Retinal pigment epithelial cell (primary cell): ENCODE data around the gene ZFYVE28.
A peak's percentile ranks its signal among the peaks of the same experiment; 100 is the strongest.
"Not testable (repeated sequence)": the region's sequence is repeated elsewhere in the genome, so short reads cannot be mapped to it uniquely, and the experiment has no call there.

Experiments used
- DNase-seq: peaks from one replicate; pipeline ENCODE4 v3.0.0-alpha.2; 2010; ENCODE audit warnings: low read depth
- H3K4me3 ChIP-seq: 2 replicates; pipeline ENCODE4 v1.5.1; 2011; ENCODE audit warnings: mild to moderate bottlenecking, low read length, control low read depth, moderate library complexity
- TF ChIP-seq, protein P1 (sequence below): conservative IDR thresholded peaks from 2 replicates; pipeline ENCODE4 v1.5.1; 2011; ENCODE audit warnings: low read depth, low read length, control low read depth, inconsistent platforms

The ZFYVE28 gene

DNA sequence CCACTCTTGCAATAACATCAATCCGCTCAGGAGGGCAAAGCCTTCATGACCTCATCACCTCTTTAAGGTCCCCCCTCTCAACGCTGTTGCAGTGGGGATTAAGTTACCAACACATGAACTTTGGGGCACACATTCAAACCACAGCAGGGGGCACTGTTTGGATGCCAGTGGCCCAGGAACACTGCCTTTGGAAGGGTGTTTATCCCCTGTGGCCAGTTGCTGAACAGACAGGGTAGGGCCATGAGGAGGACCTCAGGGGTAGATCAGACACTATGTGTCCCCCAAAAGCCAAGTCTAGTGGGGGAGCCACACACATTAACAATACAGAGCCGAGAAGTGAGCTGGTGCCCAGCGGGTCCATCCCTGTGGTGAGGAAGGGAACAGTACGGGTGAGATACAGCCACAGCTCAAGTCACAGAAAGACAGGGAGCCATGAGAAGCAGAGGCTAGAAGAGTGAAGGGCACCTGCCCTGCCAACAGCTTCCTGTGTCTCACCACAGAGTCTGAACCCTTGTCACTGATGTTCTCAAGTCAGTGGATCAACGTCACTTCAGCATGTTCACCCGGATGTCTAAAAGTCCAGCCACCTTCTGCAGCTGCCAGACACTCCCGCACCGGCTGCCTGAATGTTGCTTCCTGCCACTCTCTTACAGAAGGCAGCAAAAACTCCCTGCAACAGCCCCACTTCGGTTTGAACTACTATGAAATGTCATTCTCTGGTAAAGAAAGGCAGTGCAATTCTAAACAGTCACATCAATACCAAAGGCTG is 136.7 kb downstream of the ZFYVE28 start:
- DNase-seq = no peak
- TF ChIP-seq, protein P1, sequence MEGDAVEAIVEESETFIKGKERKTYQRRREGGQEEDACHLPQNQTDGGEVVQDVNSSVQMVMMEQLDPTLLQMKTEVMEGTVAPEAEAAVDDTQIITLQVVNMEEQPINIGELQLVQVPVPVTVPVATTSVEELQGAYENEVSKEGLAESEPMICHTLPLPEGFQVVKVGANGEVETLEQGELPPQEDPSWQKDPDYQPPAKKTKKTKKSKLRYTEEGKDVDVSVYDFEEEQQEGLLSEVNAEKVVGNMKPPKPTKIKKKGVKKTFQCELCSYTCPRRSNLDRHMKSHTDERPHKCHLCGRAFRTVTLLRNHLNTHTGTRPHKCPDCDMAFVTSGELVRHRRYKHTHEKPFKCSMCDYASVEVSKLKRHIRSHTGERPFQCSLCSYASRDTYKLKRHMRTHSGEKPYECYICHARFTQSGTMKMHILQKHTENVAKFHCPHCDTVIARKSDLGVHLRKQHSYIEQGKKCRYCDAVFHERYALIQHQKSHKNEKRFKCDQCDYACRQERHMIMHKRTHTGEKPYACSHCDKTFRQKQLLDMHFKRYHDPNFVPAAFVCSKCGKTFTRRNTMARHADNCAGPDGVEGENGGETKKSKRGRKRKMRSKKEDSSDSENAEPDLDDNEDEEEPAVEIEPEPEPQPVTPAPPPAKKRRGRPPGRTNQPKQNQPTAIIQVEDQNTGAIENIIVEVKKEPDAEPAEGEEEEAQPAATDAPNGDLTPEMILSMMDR = peak; percentile 37
- no peak overlapping the region for H3K4me3 ChIP-seq

DNA sequence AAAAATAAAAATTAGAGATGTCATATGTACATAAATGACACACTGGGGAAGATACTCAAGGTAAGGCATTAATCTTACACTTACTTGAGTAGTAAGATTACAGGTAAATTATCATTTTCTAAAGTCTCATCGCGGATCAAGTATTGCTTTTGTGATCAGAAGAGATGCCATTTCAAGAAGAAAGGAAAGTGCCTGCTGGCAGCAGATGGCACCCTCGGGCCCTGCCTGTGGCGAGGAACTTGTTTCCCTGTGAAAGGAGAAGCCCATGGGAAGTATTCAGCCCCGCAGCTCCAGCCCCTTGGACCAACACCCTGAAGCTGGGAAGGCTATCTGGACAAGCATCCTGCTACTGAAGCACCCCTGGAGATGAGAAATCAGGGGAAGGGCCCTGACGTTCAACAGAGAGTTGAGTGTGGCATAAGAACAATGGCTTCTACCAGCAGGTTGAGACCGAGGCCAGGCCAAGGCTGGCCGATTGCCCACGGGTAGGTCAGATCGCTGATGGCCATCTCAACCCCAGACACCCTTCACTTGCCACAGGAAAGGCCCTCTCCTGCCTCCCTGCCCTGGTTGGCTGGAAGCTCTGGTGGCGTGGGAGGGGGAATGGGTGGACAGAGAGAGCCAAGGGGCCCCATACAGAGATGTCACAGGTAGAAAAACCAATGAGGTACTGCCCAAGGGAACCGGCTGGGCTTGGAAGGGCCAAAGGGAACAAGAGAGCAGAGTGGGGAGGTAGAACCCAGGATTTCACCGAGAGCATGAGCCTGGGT is 137.7 kb downstream of the ZFYVE28 start:
- TF ChIP-seq, protein P1 = peak; percentile 26
- no peak for DNase-seq
- H3K4me3 ChIP-seq = no peak overlapping the region

DNA sequence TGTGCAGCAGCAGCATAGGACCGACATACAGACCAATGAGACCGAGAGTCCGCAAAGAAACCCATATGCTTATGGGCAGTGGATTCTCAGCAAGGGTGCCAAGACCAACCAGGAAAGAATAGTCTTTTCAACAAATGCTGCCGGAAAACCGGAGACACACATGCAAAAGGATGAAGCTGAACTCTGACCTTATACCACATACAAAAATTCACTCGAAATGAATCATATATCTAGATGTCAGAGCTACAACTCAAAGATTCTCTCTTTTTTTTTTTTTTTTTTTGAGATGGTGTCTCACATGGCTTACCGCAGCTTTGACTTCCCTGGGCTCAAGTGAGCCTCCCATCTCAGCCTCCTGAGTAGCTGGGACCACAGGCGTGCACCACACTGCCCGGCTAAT is 140.5 kb downstream of the ZFYVE28 start:
- TF ChIP-seq, protein P1 = no peak
- no peak for DNase-seq
- H3K4me3 ChIP-seq = no peak overlapping the region

DNA sequence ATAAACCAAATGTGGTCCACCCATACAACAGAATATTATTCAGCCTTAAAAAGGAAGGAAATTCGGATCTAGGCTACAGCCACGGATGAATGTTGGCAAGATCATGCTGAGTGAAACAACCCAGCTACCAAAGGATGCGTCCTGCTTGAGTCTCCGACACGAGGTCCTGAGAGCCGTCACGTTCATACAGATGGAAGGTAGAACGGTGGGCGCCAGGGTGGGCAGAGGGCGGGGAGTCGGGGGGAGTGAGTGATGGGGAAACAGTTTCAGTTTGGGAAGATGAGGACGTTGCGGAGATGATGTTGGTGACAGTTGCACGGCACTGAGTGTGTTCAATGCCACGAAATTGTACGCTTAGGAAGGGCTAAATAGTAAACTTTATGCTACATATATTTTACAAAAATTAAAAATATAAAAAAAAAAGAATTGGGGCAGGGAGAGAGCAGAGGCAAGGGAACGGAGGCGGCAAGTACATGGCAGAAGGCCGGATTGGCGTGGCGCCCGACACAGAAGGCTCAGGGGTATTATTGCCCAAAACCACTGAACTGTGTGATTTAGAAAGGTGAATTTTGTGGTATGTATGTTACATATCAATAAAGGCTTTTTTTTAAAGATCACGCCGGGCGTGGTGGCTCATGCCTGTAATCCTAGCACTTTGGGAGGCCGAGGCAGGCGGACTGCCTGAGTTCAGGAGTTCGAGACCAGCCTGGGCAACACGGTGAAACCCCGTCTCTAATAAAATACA is 141.7 kb downstream of the ZFYVE28 start:
- DNase-seq = no peak
- TF ChIP-seq, protein P1 = no peak

DNA sequence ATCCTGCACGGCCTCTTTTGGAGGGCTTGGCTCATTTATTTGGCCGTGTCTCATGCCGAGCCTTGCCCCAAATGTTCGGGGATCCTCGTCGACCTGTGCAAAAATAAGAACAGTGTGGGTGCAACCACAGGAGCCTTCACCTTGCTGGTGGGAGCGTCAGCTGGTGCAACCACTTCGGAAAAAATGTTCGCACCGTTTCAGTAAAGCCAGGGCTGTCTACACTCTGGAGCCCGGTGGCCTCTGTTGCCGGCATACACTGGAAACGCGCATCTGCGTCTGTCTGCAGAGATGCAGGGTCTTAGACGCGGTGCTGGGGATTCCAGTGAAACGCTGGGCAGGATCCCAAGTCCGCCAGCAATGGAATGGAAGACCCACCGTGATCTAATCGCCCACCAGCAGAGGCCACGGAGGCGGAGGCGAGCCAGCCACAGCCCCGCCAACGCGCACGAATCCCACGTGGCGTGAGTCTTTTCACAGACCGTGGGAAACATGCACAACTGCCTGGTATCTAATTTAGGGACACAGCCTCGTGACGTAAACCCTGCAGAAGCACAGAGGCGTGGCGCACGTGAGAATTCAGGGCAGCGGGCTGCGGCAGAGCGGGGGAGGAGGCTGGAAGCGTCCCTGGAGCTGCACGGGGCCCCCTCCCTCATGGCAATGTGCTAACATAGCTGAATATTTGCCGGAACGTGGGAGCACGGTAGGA is 142.7 kb downstream of the ZFYVE28 start:
- no peak for DNase-seq
- TF ChIP-seq, protein P1 = no peak
- no peak overlapping the region for H3K4me3 ChIP-seq

More for the DNA sequence above, 141.7 kb downstream of the ZFYVE28 start:
- no peak overlapping the region for H3K4me3 ChIP-seq

DNA sequence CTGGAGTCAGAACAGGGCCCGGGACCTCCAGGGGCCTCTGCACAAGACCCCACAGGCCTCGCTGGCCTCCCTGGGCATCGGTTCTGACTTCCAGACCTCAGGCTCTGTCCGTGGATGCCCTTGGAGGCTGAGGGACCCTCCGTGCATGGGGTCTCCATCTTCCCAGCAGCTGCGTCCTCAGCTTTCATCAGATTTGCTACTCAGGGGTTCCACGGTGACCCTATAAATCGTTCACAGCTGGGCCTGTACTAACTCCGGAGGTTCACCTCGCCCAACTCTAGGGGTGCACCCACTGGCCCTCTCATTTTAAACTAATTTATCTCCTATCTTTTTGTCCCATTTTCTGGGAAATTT is 143.4 kb downstream of the ZFYVE28 start:
- not testable (repeated sequence) for DNase-seq, H3K4me3 ChIP-seq
